Smooth muscle cell (in vitro differentiated cells): Measurements from ENCODE around the gene FANCD2. TPM values are rescaled to one million over a fixed set of nuclear protein-coding genes. Genes with fewer than 3 reads are reported as not detected.
"Not testable (repeated sequence)": the region's sequence is repeated elsewhere in the genome, so short reads cannot be mapped to it uniquely, and the experiment has no call there.

Source experiments
- DNase-seq: peaks from one replicate; lab custom pipeline; 2025; ENCODE audit not compliant: unreplicated experiment; lab: John Stamatoyannopoulos, UW
- H2AFZ ChIP-seq: fragments of 200-600 bp; sonication (generic); 2 replicates; pipeline ENCODE4 v1.6.0; 2016; ENCODE audit warnings: antibody characterized with exemption, low read depth, mild to moderate bottlenecking
- H3F3A ChIP-seq: fragments of 200-600 bp; sonication (generic); 2 replicates; pipeline ENCODE4 v1.6.0; 2017; ENCODE audit warnings: antibody characterized with exemption, low read depth
- H3K27ac ChIP-seq: fragments of 200-600 bp; sonication (generic); 2 replicates; pipeline ENCODE4 v1.5.1; 2016; ENCODE audit warnings: low read depth, mild to moderate bottlenecking
- H3K27me3 ChIP-seq: fragments of 200-600 bp; sonication (generic); 2 replicates; pipeline ENCODE4 v1.6.1; 2016; ENCODE audit warnings: low read depth, mild to moderate bottlenecking
- H3K36me3 ChIP-seq: fragments of 200-600 bp; sonication (generic); 2 replicates; pipeline ENCODE4 v1.5.1; 2016; ENCODE audit warnings: low read depth
- H3K4me1 ChIP-seq: fragments of 200-600 bp; sonication (generic); 2 replicates; pipeline ENCODE4 v1.5.1; 2016; ENCODE audit warnings: low read depth
- H3K4me2 ChIP-seq: fragments of 200-600 bp; sonication (generic); 2 replicates; pipeline ENCODE4 v1.6.0; 2016; ENCODE audit warnings: mild to moderate bottlenecking
- H3K4me3 ChIP-seq: fragments of 200-600 bp; sonication (generic); 2 replicates; pipeline ENCODE4 v1.5.1; 2016; ENCODE audit warnings: mild to moderate bottlenecking
- H3K79me2 ChIP-seq: fragments of 200-600 bp; sonication (generic); 2 replicates; pipeline ENCODE4 v1.6.0; 2016; ENCODE audit warnings: low read depth, mild to moderate bottlenecking
- H3K9ac ChIP-seq: fragments of 200-600 bp; sonication (generic); 2 replicates; pipeline ENCODE4 v1.6.0; 2016; ENCODE audit warnings: low read depth
- H3K9me3 ChIP-seq: fragments of 200-600 bp; sonication (generic); replicated peaks from 2 replicates; pipeline ENCODE4 v1.5.1; 2016; ENCODE audit warnings: low read depth
- H4K20me1 ChIP-seq: fragments of 200-600 bp; sonication (generic); 2 replicates; pipeline ENCODE4 v1.6.0; 2016; ENCODE audit warnings: low read depth
- CTCF ChIP-seq: fragments of 200-600 bp; sonication (generic); IDR thresholded peaks from 2 replicates; pipeline ENCODE4 v1.5.1; 2017; ENCODE audit warnings: borderline replicate concordance, mild to moderate bottlenecking, antibody characterized with exemption; ENCODE audit not compliant: insufficient read depth, poor library complexity, severe bottlenecking
- WGBS: methylation state at CpG from one replicate; pipeline ENCODE4 v1.1.7; 2016; ENCODE audit warnings: low lambda C conversion rate; 5-methylcytosine and 5-hydroxymethylcytosine counted together
- polyA plus RNA-seq: library from polyadenylated mRNA; unstranded; fragments of >200 nt; fragmentation: Nextera tagmentation; extraction: Ambion mirVana; gene quantifications from 2 replicates; pipeline ENCODE4 v1.2.1, GENCODE V29; 2016
- total RNA-seq: library from RNA; depleted of rRNA; stranded (reverse); fragments of >200 nt; gene quantifications from 2 replicates; pipeline ENCODE4 v1.2.3, GENCODE V29; 2014

The FANCD2 gene
- total and polyA plus RNA-seq, 2 experiments from 2014 or later: 4.4 to 7.6 TPM

DNA sequence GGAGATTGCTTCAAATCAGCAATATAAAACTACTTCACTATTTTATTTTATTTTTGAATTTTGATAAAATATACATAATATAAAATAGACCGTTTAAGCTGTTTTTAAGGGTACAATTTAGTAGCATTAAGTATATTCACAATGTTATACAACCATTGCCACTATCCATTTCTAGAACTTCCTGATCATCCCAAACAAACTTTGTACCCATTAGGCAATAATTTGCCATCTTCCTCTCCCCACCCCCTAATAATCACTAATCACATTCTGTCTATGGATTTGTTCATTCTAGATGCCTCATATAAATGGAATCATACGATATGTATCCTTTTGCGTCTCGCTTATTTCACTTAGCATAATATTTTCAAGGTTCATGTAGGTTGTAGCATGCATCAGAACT lies 28.9 kb downstream of the FANCD2 start:
- 98% methylated on average over 4 of the region's 4 CpGs for WGBS
- H3K79me2 ChIP-seq: no peaks in the 10 kb centered on the region
- no peak for DNase-seq
- no peak overlapping the region for H3K4me3 ChIP-seq
- no peak overlapping the region for H3K4me2 ChIP-seq
- H3K27ac ChIP-seq: no peak overlapping the region
- no peak overlapping the region for H2AFZ ChIP-seq
- no peaks in the 10 kb centered on the region for H4K20me1 ChIP-seq
- H3F3A ChIP-seq: no peaks in the 10 kb centered on the region
- H3K27me3 ChIP-seq: no peaks in the 10 kb centered on the region
- no peaks in the 10 kb centered on the region for H3K36me3 ChIP-seq
- no peaks in the 10 kb centered on the region for H3K4me1 ChIP-seq
- H3K9ac ChIP-seq: no peak overlapping the region
- no peak for TF ChIP-seq CTCF
- no peaks in the 10 kb centered on the region for H3K9me3 ChIP-seq

GRCh38 chr3:10070077-10070476 lies 43.8 kb downstream of the FANCD2 start:
- H3K27ac ChIP-seq, H3K36me3 ChIP-seq: not testable (repeated sequence)
- 93% methylated on average over 15 of the region's 33 CpGs for WGBS

DNA sequence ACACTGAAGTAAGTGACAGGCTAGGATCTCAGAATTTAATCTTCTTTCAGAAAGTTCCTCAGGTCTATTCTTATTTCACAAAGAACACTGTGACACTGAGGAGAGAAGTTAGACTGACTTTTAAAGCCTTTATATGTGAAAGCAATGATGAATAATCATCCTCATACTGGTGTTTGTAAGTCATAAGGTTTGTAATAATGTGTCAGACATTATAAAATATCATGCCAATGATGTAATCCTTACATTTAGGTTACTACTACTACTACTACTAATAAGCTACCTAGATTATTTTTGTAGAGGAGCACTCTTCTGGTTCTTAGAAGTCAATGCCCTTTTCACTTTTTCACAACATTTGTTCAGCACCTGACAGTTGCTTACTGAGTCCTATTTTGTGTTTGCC lies 48.4 kb downstream of the FANCD2 start:
- Histone ChIP-seq H3K4me2 (no peak overlapping the region), H3K36me3 (no peaks in the 10 kb centered on the region), H2AFZ (no peak overlapping the region), H3K27me3 (no peaks in the 10 kb centered on the region), H3K9ac (no peak overlapping the region), H3K79me2 (no peaks in the 10 kb centered on the region), H3K4me3 (no peak overlapping the region), H3K4me1 (no peaks in the 10 kb centered on the region), H4K20me1 (no peaks in the 10 kb centered on the region), H3F3A (no peaks in the 10 kb centered on the region), H3K9me3 (no peaks in the 10 kb centered on the region), H3K27ac (no peak overlapping the region)
- no peak for TF ChIP-seq CTCF
- no peak for DNase-seq

More at GRCh38 chr3:10070077-10070476, 43.8 kb downstream of the FANCD2 start:
- not testable (repeated sequence) for H3K4me3 ChIP-seq, H3K79me2 ChIP-seq, H3K4me1 ChIP-seq, H4K20me1 ChIP-seq, H3K27me3 ChIP-seq, H2AFZ ChIP-seq, H3K9me3 ChIP-seq, H3K4me2 ChIP-seq, DNase-seq, H3K9ac ChIP-seq, H3F3A ChIP-seq

- no peaks in the 10 kb centered on the region for H3F3A ChIP-seq
- H3K9ac ChIP-seq: no peak overlapping the region
- no peaks in the 10 kb centered on the region for H3K79me2 ChIP-seq
- no peak for TF ChIP-seq CTCF
- no peaks in the 10 kb centered on the region for H3K36me3 ChIP-seq
- H3K4me1 ChIP-seq: no peaks in the 10 kb centered on the region
- H2AFZ ChIP-seq: no peak overlapping the region
- H3K4me3 ChIP-seq: no peak overlapping the region
- H3K9me3 ChIP-seq: no peaks in the 10 kb centered on the region
- no peak overlapping the region for H3K4me2 ChIP-seq
- no peaks in the 10 kb centered on the region for H3K27me3 ChIP-seq
- 98% methylated on average over 4 of the region's 4 CpGs for WGBS
- H4K20me1 ChIP-seq: no peaks in the 10 kb centered on the region
- DNase-seq: no peak
- H3K27ac ChIP-seq: no peak overlapping the region
Measured at GRCh38 chr3:10081871-10082270, 55.6 kb downstream of the FANCD2 start.
